Left lung (tissue), 10 donors: ENCODE measurements around the gene PHEX. TPM values are rescaled to one million over a fixed set of nuclear protein-coding genes. Genes with fewer than 3 reads are reported as not detected.

Experiments
- ATAC-seq: fragments of 200-7000 bp; cut with Tn5 transposase; one replicate; pipeline ENCODE4 v1.9.1; 2020; ENCODE audit warnings: moderate library complexity
- DNase-seq, 4 donors: peaks; one replicate each; pipeline ENCODE4 v3.0.0-alpha.2; 2013 to 2020
- H3K27ac ChIP-seq, 2 donors: fragments of 200-600 bp; sonication (generic) in 1 of 2; one replicate each; pipeline versions ENCODE4 v1.5.0 to v1.8.0; 2020 to 2021
- H3K27me3 ChIP-seq, 2 donors: fragments of 200-600 bp; sonication (generic) in 1 of 2; one replicate each; pipeline versions ENCODE4 v1.5.0 to v1.8.0; 2020 to 2021
- H3K36me3 ChIP-seq, 2 donors: fragments of 200-600 bp; sonication (generic) in 1 of 2; one replicate each; pipeline versions ENCODE4 v1.5.0 to v1.8.0; 2020 to 2021
- H3K4me1 ChIP-seq, 2 donors: fragments of 200-600 bp; one replicate each; pipeline ENCODE4 v1.8.0; 2021
- H3K4me3 ChIP-seq, 2 donors: fragments of 200-600 bp; sonication (generic) in 1 of 2; one replicate each; pipeline versions ENCODE4 v1.5.0 to v1.8.0; 2020 to 2021; ENCODE audit warnings: mild to moderate bottlenecking in 1 of 2
- H3K9me3 ChIP-seq, 2 donors: fragments of 200-600 bp; sonication (generic) in 1 of 2; one replicate each; pipeline versions ENCODE4 v1.5.0 to v1.8.0; 2020 to 2021
- intact Hi-C, 2 donors: fragments of 100-400 bp; cut with DNase I; formaldehyde crosslinking; loops; one replicate each; pipeline versions ENCODE4 v1.11.2 to v1.14.2; 2022
- polyA plus RNA-seq, 6 donors: library from polyadenylated mRNA; unstranded; fragments of 120-200 nt; gene quantifications; one replicate each; pipeline ENCODE4 v1.2.1, GENCODE V29; 2013; ENCODE audit not compliant: insufficient read length in 6 of 6
- total RNA-seq, 2 donors: library from RNA; stranded (reverse); fragmentation: NEBNext Ultra II Directional; extraction: Animal tissue kit (Norgen Biotek cat#: 25700); gene quantifications; one replicate each; pipeline ENCODE4 v1.2.1, GENCODE V29; 2021
- TF ChIP-seq, protein P1 (sequence below), 2 donors: fragments of 200-600 bp; sonication (generic) in 1 of 2; IDR thresholded peaks; one replicate each; pipeline versions ENCODE4 v1.5.0 to v1.8.0; 2021; ENCODE audit warnings: antibody characterized with exemption in 2 of 2
- donor health status: DM: no; HTN: yes; CAD: no.
- donor health status: DM: no; HTN: no; CAD: no.

Gene PHEX
- total and polyA plus RNA-seq, 8 donors: 4.2 to 21.6 (median 8.5) TPM

- intact Hi-C loops: no loop called here
- ATAC-seq: peak; percentile 50
- DNase-seq: peak in 2 of 4 donors; percentile 64 to 72
- no peaks in the 10 kb centered on the region for H3K36me3 ChIP-seq
- TF ChIP-seq, protein P1, sequence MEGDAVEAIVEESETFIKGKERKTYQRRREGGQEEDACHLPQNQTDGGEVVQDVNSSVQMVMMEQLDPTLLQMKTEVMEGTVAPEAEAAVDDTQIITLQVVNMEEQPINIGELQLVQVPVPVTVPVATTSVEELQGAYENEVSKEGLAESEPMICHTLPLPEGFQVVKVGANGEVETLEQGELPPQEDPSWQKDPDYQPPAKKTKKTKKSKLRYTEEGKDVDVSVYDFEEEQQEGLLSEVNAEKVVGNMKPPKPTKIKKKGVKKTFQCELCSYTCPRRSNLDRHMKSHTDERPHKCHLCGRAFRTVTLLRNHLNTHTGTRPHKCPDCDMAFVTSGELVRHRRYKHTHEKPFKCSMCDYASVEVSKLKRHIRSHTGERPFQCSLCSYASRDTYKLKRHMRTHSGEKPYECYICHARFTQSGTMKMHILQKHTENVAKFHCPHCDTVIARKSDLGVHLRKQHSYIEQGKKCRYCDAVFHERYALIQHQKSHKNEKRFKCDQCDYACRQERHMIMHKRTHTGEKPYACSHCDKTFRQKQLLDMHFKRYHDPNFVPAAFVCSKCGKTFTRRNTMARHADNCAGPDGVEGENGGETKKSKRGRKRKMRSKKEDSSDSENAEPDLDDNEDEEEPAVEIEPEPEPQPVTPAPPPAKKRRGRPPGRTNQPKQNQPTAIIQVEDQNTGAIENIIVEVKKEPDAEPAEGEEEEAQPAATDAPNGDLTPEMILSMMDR (IDR thresholded peaks at IDR 0.05): no peak
- no peaks in the 10 kb centered on the region for H3K27me3 ChIP-seq
- H3K9me3 ChIP-seq: no peaks in the 10 kb centered on the region
- no peak overlapping the region for H3K4me3 ChIP-seq
- H3K4me1 ChIP-seq: no peaks in the 10 kb centered on the region
- no peak overlapping the region for H3K27ac ChIP-seq
These were observed 103.1 kb downstream of the PHEX start for GRCh38 chrX:22135171-22135711.

GRCh38 chrX:22135994-22136684 is 104.0 kb downstream of the PHEX start:
- Histone ChIP-seq H3K36me3 (no peaks in the 10 kb centered on the region), H3K4me3 (no peak overlapping the region), H3K4me1 (no peaks in the 10 kb centered on the region), H3K9me3 (no peaks in the 10 kb centered on the region), H3K27me3 (no peaks in the 10 kb centered on the region), H3K27ac (no peak overlapping the region)
- TF ChIP-seq, protein P1 (IDR thresholded peaks at IDR 0.05): peak; percentile 34 to 82
- peak; percentile 78 for ATAC-seq
- intact Hi-C loops: no loop called here
- peak in 2 of 4 donors; percentile 49 to 68 for DNase-seq

- ATAC-seq (no peak), DNase-seq (no peak)
- no peaks in the 10 kb centered on the region for H3K9me3 ChIP-seq
- H3K27me3 ChIP-seq: no peaks in the 10 kb centered on the region
- no peak overlapping the region for H3K4me3 ChIP-seq
- intact Hi-C loops: no loop called here
- H3K4me1 ChIP-seq: no peaks in the 10 kb centered on the region
- no peaks in the 10 kb centered on the region for H3K36me3 ChIP-seq
- H3K27ac ChIP-seq: no peak overlapping the region
- TF ChIP-seq, protein P1 (IDR thresholded peaks at IDR 0.05): no peak
These were observed 104.6 kb downstream of the PHEX start for GRCh38 chrX:22136711-22137110.

GRCh38 chrX:22139822-22140221 is 107.7 kb downstream of the PHEX start:
- no peak for DNase-seq
- intact Hi-C loops: no loop called here
- Histone ChIP-seq H3K9me3 (no peaks in the 10 kb centered on the region), H3K4me3 (no peak overlapping the region), H3K4me1 (no peaks in the 10 kb centered on the region), H3K36me3 (no peaks in the 10 kb centered on the region), H3K27me3 (no peaks in the 10 kb centered on the region), H3K27ac (no peak overlapping the region)
- TF ChIP-seq, protein P1 (IDR thresholded peaks at IDR 0.05): no peak
- no peak for ATAC-seq

DNA sequence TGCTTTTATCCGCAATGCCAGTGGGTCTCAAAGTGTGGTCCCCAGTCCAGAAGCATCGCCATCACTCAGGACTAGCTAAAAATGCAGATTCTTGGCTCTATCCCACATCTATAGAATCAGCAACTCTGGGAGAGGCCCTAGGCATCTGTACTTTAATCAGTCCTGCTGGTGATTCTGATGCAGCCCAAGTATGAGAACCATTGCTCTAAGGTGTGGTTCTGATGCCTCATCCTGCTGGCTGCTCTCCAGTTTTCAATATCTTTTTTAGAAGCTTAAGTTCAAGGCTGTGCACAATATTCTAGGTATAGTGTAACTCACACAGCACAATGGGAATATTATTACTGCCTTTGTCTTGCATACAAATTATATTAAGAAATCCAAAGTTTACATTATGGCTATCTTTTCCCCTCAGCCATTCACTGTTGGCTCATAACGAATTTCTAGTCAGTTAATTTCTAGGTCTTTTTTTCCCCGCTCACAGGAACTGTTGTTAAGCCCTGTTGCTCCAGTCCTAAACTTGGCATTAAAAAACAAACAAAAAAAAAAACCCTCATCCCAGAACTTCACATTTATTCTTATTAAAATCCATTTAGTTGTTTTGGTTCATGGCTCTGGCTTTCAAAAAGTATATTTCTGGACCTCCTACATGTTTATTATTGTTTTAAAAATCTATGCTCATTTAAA is 109.1 kb downstream of the PHEX start:
- H3K4me3 ChIP-seq: no peak overlapping the region
- H3K9me3 ChIP-seq: no peaks in the 10 kb centered on the region
- TF ChIP-seq, protein P1 (IDR thresholded peaks at IDR 0.05): no peak
- no peaks in the 10 kb centered on the region for H3K27me3 ChIP-seq
- no peaks in the 10 kb centered on the region for H3K36me3 ChIP-seq
- ATAC-seq (no peak), DNase-seq (no peak)
- no peaks in the 10 kb centered on the region for H3K4me1 ChIP-seq
- intact Hi-C loops: no loop called here
- no peak overlapping the region for H3K27ac ChIP-seq
